Trophoblast cell (in vitro differentiated cells and primary cell): ENCODE measurements around the gene CDC37.

Source experiments
- DNase-seq, 2 donors: peaks; one replicate each; pipeline ENCODE4 v3.0.0-alpha.2; 2016
- H2AFZ ChIP-seq: 2 replicates; pipeline ENCODE4 v1.6.1; 2013; ENCODE audit warnings: low read length, moderate library complexity, mild to moderate bottlenecking; ENCODE audit not compliant: insufficient read depth, poor library complexity
- H2AK5ac ChIP-seq: 2 replicates; pipeline ENCODE4 v1.6.1; 2013; ENCODE audit warnings: mild to moderate bottlenecking, low read length
- H2BK120ac ChIP-seq: 2 replicates; pipeline ENCODE4 v1.6.1; 2013; ENCODE audit warnings: low read length, mild to moderate bottlenecking, moderate library complexity; ENCODE audit not compliant: insufficient read depth, poor library complexity
- H2BK12ac ChIP-seq: 2 replicates; pipeline ENCODE4 v1.6.1; 2013; ENCODE audit warnings: mild to moderate bottlenecking, low read length, moderate library complexity
- H2BK5ac ChIP-seq: 2 replicates; pipeline ENCODE4 v1.6.1; 2013; ENCODE audit warnings: low read length, low read depth, moderate library complexity, mild to moderate bottlenecking; ENCODE audit not compliant: poor library complexity
- H3K14ac ChIP-seq: 2 replicates; pipeline ENCODE4 v1.6.1; 2013; ENCODE audit warnings: mild to moderate bottlenecking, low read length
- H3K18ac ChIP-seq: 2 replicates; pipeline ENCODE4 v1.6.1; 2013; ENCODE audit warnings: mild to moderate bottlenecking, low read length
- H3K23ac ChIP-seq: 2 replicates; pipeline ENCODE4 v1.6.1; 2013; ENCODE audit warnings: low read length
- H3K27ac ChIP-seq: 2 replicates; pipeline ENCODE4 v1.5.1; 2013; ENCODE audit warnings: low read depth, mild to moderate bottlenecking, inconsistent platforms, low read length, moderate library complexity
- H3K27me3 ChIP-seq: 2 replicates; pipeline ENCODE4 v1.6.1; 2013; ENCODE audit warnings: inconsistent platforms, mild to moderate bottlenecking, low read length, moderate library complexity; ENCODE audit not compliant: insufficient read depth
- H3K36me3 ChIP-seq, 2 experiments: 1 replicate in 1 of 2; 2 replicates in 1 of 2; pipeline ENCODE4 v1.6.1; 2013; ENCODE audit warnings: low read length in 2 of 2, mild to moderate bottlenecking in 2 of 2, moderate library complexity in 1 of 2; ENCODE audit not compliant: insufficient read depth in 2 of 2, control insufficient read depth in 1 of 2
- H3K4ac ChIP-seq: 2 replicates; pipeline ENCODE4 v1.6.1; 2013; ENCODE audit warnings: low read depth, mild to moderate bottlenecking, low read length, moderate library complexity
- H3K4me1 ChIP-seq, 2 experiments: 1 replicate in 1 of 2; 2 replicates in 1 of 2; pipeline ENCODE4 v1.6.1; 2013; ENCODE audit warnings: low read length in 2 of 2, mild to moderate bottlenecking in 2 of 2, moderate library complexity in 1 of 2; ENCODE audit not compliant: insufficient read depth in 2 of 2, control insufficient read depth in 1 of 2
- H3K4me2 ChIP-seq: 2 replicates; pipeline ENCODE4 v1.6.1; 2013; ENCODE audit warnings: inconsistent platforms, mild to moderate bottlenecking, low read length, moderate library complexity
- H3K4me3 ChIP-seq: 2 replicates; pipeline ENCODE4 v1.5.1; 2013; ENCODE audit warnings: mild to moderate bottlenecking, low read depth, low read length, inconsistent platforms
- H3K79me1 ChIP-seq: one replicate; pipeline ENCODE4 v1.6.1; 2013; ENCODE audit warnings: low read length
- H3K79me2 ChIP-seq: 2 replicates; pipeline ENCODE4 v1.6.1; 2013; ENCODE audit warnings: low read length, mild to moderate bottlenecking; ENCODE audit not compliant: control insufficient read depth, insufficient read depth, poor library complexity
- H3K9ac ChIP-seq: 2 replicates; pipeline ENCODE4 v1.6.1; 2013; ENCODE audit warnings: mild to moderate bottlenecking, low read length
- H3K9me3 ChIP-seq: 2 replicates; pipeline ENCODE4 v1.6.1; 2013; ENCODE audit warnings: low read depth, mild to moderate bottlenecking, control low read depth, inconsistent platforms, low read length; ENCODE audit not compliant: insufficient read depth
- H4K12ac ChIP-seq: 2 replicates; pipeline ENCODE4 v1.6.1; 2013; ENCODE audit warnings: low read depth, mild to moderate bottlenecking, low read length, moderate library complexity
- H4K8ac ChIP-seq: 2 replicates; pipeline ENCODE4 v1.6.1; 2013; ENCODE audit warnings: low read depth, mild to moderate bottlenecking, low read length, moderate library complexity
- H4K91ac ChIP-seq: one replicate; pipeline ENCODE4 v1.6.1; 2013; ENCODE audit warnings: low read depth, mild to moderate bottlenecking, low read length, moderate library complexity
- WGBS: extraction: QIAGEN DNeasy Blood & Tissue Kit; methylation state at CpG from one replicate; pipeline ENCODE4 v1.1.7; 2013; ENCODE audit warnings: missing lambda C conversion rate; ENCODE audit not compliant: insufficient read length, insufficient coverage; ENCODE audit errors: extremely low coverage; 5-methylcytosine and 5-hydroxymethylcytosine counted together

Gene CDC37

DNA sequence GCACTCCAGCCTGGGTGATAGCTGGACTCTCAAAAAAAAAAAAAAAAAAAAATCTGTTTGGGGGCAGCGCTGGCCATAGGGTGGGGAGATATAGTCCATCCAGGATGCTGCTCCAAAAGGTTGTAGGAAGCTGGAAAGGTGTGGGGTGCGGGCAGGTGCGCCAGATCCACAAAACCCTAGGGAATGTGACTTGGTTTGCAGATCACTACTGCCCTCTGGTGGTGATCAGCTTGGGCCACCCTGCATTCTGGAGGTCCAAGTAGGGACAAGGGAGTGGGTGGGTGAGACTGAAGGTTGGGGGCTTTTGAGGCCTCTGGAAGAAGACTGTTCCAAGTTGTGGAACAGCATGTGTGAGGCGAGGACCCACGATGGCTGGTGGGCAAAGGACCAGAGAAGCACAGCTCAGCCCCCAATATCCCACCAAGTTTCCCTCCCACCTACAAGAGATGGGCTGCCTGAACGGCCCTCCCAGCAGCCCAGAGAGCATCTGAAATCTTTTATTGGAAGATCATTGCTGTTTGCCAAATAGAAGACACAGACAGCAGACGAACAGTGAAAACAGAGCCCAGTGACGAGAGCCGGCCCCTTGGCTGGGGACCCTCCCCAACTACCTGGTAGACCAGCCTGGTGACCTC, 12.6 kb downstream of the CDC37 start:
- H2BK120ac ChIP-seq: no peak overlapping the region
- no peak overlapping the region for H4K12ac ChIP-seq
- peaks cover 3% of the 10 kb centered on the region for H3K9me3 ChIP-seq
- H2BK5ac ChIP-seq: no peak overlapping the region
- H3K36me3 ChIP-seq: peaks cover 42 to 53% of the 10 kb centered on the region in 2 experiments
- no peaks in the 10 kb centered on the region for H3K27me3 ChIP-seq
- WGBS: no CpG with 5 or more reads among the region's 9 CpGs
- H3K27ac ChIP-seq: no peak overlapping the region
- H3K9ac ChIP-seq: no peak overlapping the region
- no peaks in the 10 kb centered on the region for H3K4me1 ChIP-seq
- no peak overlapping the region for H2AK5ac ChIP-seq
- no peak overlapping the region for H3K4me2 ChIP-seq
- H3K4ac ChIP-seq: no peak overlapping the region
- H3K79me1 ChIP-seq: no peaks in the 10 kb centered on the region
- no peak overlapping the region for H3K23ac ChIP-seq
- H4K91ac ChIP-seq: no peak overlapping the region
- H3K14ac ChIP-seq: no peak overlapping the region
- H3K18ac ChIP-seq: no peak overlapping the region
- H2BK12ac ChIP-seq: no peak overlapping the region
- no peaks in the 10 kb centered on the region for H3K79me2 ChIP-seq
- H2AFZ ChIP-seq: no peak overlapping the region
- no peak overlapping the region for H4K8ac ChIP-seq
- H3K4me3 ChIP-seq: no peak overlapping the region
- DNase-seq: peak; percentile 77 to 87

- H3K14ac ChIP-seq: no peak overlapping the region
- no peak for DNase-seq
- H3K36me3 ChIP-seq: peaks cover 34 to 44% of the 10 kb centered on the region in 2 experiments
- H3K23ac ChIP-seq: no peak overlapping the region
- no peak overlapping the region for H2BK12ac ChIP-seq
- no peaks in the 10 kb centered on the region for H3K4me1 ChIP-seq
- no peak overlapping the region for H2BK5ac ChIP-seq
- H2AFZ ChIP-seq: no peak overlapping the region
- H3K9ac ChIP-seq: no peak overlapping the region
- no peaks in the 10 kb centered on the region for H3K79me2 ChIP-seq
- H3K4ac ChIP-seq: no peak overlapping the region
- H4K91ac ChIP-seq: no peak overlapping the region
- no peak overlapping the region for H2AK5ac ChIP-seq
- WGBS: no CpG with 5 or more reads among the region's 12 CpGs
- H3K4me2 ChIP-seq: no peak overlapping the region
- H2BK120ac ChIP-seq: no peak overlapping the region
- H3K18ac ChIP-seq: no peak overlapping the region
- no peak overlapping the region for H4K8ac ChIP-seq
- no peak overlapping the region for H3K4me3 ChIP-seq
- no peaks in the 10 kb centered on the region for H3K27me3 ChIP-seq
- H3K27ac ChIP-seq: no peak overlapping the region
- H3K9me3 ChIP-seq: peaks cover 1% of the 10 kb centered on the region
- H3K79me1 ChIP-seq: no peaks in the 10 kb centered on the region
- no peak overlapping the region for H4K12ac ChIP-seq
These were observed 13.5 kb downstream of the CDC37 start for GRCh38 chr19:10389863-10390262.

DNA sequence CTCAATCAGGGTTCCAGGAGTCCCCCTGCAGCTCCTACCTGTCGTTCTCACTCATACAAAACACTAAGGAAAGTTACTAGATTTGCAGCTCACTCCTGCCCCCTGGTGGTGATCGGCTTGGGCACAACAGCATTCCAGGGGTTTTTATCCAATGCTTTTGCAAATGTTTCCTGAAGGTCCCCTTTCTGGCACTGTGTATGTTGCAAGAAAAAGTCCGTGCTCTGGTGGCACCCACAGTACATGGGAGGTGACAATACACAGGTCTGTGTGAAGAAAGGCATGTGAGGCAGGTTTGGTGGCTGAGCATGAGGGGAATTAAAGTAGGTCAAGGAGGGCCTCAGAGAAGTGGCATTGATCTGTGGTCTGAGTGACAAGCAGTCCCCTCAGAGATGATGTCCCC, 14.4 kb downstream of the CDC37 start:
- no peaks in the 10 kb centered on the region for H3K79me1 ChIP-seq

DNA sequence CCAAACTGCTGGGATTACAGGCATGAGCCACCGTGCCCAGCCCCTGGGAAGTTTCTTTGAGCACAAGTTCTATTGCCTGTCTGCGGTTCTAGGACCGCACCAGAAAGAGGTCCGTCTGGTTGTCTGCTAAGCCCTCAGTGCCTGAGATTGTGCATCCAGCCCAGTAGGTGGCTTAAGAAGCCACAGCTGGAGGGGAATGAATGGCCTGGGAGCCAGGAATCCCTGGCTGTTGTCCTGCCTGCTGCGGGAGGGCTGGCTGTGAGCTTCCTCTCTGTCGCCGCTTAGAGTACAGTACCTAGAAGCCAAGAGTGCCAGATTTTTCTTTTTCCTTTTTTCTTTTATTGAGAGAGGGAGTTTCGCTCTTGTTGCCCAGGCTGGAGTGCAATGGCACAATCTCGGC, 18.8 kb downstream of the CDC37 start:
- Histone ChIP-seq H3K27me3 (no peaks in the 10 kb centered on the region), H3K36me3 (no peaks in the 10 kb centered on the region), H4K91ac (no peak overlapping the region), H2AK5ac (no peak overlapping the region), H4K12ac (no peak overlapping the region), H3K23ac (no peak overlapping the region), H2BK12ac (no peak overlapping the region), H3K79me1 (peaks cover 8% of the 10 kb centered on the region), H3K4me1 (peaks cover 3 to 7% of the 10 kb centered on the region in 2 experiments), H3K27ac (no peak overlapping the region), H3K4me2 (no peak overlapping the region), H2BK120ac (no peak overlapping the region), H3K18ac (no peak overlapping the region), H3K4ac (no peak overlapping the region), H3K9me3 (no peaks in the 10 kb centered on the region), H3K14ac (no peak overlapping the region), H2AFZ (no peak overlapping the region), H3K9ac (no peak overlapping the region), H3K4me3 (no peak overlapping the region), H4K8ac (no peak overlapping the region), H2BK5ac (no peak overlapping the region), H3K79me2 (peaks cover 6% of the 10 kb centered on the region)
- DNase-seq: no peak
- whole genome bisulfite sequencing: no CpG with 5 or more reads among the region's 9 CpGs

More for the DNA sequence above, 14.4 kb downstream of the CDC37 start:
- H3K18ac ChIP-seq: no peak overlapping the region
- no peaks in the 10 kb centered on the region for H3K79me2 ChIP-seq
- H2BK120ac ChIP-seq: no peak overlapping the region
- no peaks in the 10 kb centered on the region for H3K27me3 ChIP-seq
- H4K8ac ChIP-seq: no peak overlapping the region
- H3K23ac ChIP-seq: no peak overlapping the region
- H2AFZ ChIP-seq: no peak overlapping the region
- WGBS: no CpG with 5 or more reads among the region's 3 CpGs
- no peak overlapping the region for H3K4ac ChIP-seq
- peaks cover 27 to 36% of the 10 kb centered on the region in 2 experiments for H3K36me3 ChIP-seq
- DNase-seq: peak; percentile 87 to 96
- no peak overlapping the region for H4K12ac ChIP-seq
- H3K4me1 ChIP-seq: no peaks in the 10 kb centered on the region
- peaks cover 1% of the 10 kb centered on the region for H3K9me3 ChIP-seq
- no peak overlapping the region for H2AK5ac ChIP-seq
- no peak overlapping the region for H2BK5ac ChIP-seq
- H4K91ac ChIP-seq: no peak overlapping the region
- no peak overlapping the region for H3K4me3 ChIP-seq
- H3K14ac ChIP-seq: no peak overlapping the region
- H3K27ac ChIP-seq: no peak overlapping the region
- no peak overlapping the region for H3K9ac ChIP-seq
- no peak overlapping the region for H2BK12ac ChIP-seq
- H3K4me2 ChIP-seq: no peak overlapping the region
